Left renal pelvis (tissue), 4 donors: Measurements from ENCODE around the gene FNDC3A. TPM values are rescaled to one million over a fixed set of nuclear protein-coding genes. Genes with fewer than 3 reads are reported as not detected.
"Not testable (repeated sequence)": the region's sequence is repeated elsewhere in the genome, so short reads cannot be mapped to it uniquely, and the experiment has no call there.

ENCODE experiments used
- DNase-seq, 4 donors: peaks; one replicate each; pipeline ENCODE4 v3.0.0-alpha.2; 2013; ENCODE audit warnings: low read depth in 4 of 4, low spot score in 3 of 4
- polyA plus RNA-seq, 4 donors: library from polyadenylated mRNA; unstranded; fragments of 120-200 nt; gene quantifications; one replicate each; pipeline ENCODE4 v1.2.1, GENCODE V29; 2013; ENCODE audit not compliant: insufficient read length in 4 of 4

Gene FNDC3A
- polyA plus RNA-seq, 4 donors = 74.9 to 89.0 (median 83.7) TPM

GRCh38 chr13:49082653-49083536 lies 107.2 kb downstream of the FNDC3A start:
- DNase-seq = no peak

- DNase-seq = no peak
Observed at GRCh38 chr13:49084961-49085360, 109.2 kb downstream of the FNDC3A start.

GRCh38 chr13:49086722-49087121 lies 111.0 kb downstream of the FNDC3A start:
- no peak for DNase-seq

- DNase-seq = no peak
Observed at GRCh38 chr13:49093376-49093775, 117.7 kb downstream of the FNDC3A start.

- no peak for DNase-seq
Observed at GRCh38 chr13:49097374-49097773, 121.7 kb downstream of the FNDC3A start.

- no peak for DNase-seq
Observed at GRCh38 chr13:49098198-49098597, 122.5 kb downstream of the FNDC3A start.

GRCh38 chr13:49098771-49099512 lies 123.2 kb downstream of the FNDC3A start:
- no peak for DNase-seq

- DNase-seq = no peak
Observed at GRCh38 chr13:49099513-49099877, 123.8 kb downstream of the FNDC3A start.

GRCh38 chr13:49100637-49101570 lies 125.2 kb downstream of the FNDC3A start:
- no peak for DNase-seq

GRCh38 chr13:49108196-49108595 lies 132.5 kb downstream of the FNDC3A start:
- no peak for DNase-seq

- peak; percentile 74 to 83 (median 78) for DNase-seq
Observed at GRCh38 chr13:49110122-49110912, 134.6 kb downstream of the FNDC3A start.

- DNase-seq = no peak
Observed at GRCh38 chr13:49110913-49111170, 135.1 kb downstream of the FNDC3A start.

GRCh38 chr13:49112782-49113525 lies 137.2 kb downstream of the FNDC3A start:
- DNase-seq = no peak

GRCh38 chr13:49113526-49114286 lies 138.0 kb downstream of the FNDC3A start:
- DNase-seq = no peak

- no peak for DNase-seq
Observed at GRCh38 chr13:49116873-49117272, 141.2 kb downstream of the FNDC3A start.

GRCh38 chr13:49118455-49118854 lies 142.7 kb downstream of the FNDC3A start:
- DNase-seq = not testable (repeated sequence)

- DNase-seq = no peak
Observed at GRCh38 chr13:49124693-49125304, 149.1 kb downstream of the FNDC3A start.

- DNase-seq = no peak
Observed at GRCh38 chr13:49125964-49126524, 150.3 kb downstream of the FNDC3A start.
